SW 1271 (cell line): ENCODE results near the gene CFAP410.

Experiments
- DNase-seq, 2 experiments: peaks; one replicate each; lab custom pipeline; 2025; lab: John Stamatoyannopoulos, UW

CFAP410 gene

DNA sequence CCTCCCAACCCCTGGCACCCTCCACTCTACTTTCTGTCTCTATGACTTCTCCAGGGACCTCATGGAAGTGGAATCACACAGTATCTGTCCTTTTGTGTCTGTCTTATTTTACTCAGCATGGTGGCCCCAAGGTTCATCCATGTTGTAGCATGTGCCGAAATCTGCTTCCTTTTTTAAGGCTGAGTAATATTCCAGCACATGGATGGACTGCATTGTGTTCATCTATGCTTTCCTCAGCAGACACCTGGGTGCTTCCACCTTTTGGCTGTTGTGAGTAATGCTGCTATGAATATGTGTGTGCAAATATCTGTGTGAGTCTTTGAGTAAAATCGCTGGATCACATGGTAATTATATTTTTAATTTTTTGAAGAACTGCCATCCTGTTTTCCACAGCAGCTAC is 40.9 kb downstream of the CFAP410 start:
- peak in 1 of 2 experiments; percentile 4 for DNase-seq

DNA sequence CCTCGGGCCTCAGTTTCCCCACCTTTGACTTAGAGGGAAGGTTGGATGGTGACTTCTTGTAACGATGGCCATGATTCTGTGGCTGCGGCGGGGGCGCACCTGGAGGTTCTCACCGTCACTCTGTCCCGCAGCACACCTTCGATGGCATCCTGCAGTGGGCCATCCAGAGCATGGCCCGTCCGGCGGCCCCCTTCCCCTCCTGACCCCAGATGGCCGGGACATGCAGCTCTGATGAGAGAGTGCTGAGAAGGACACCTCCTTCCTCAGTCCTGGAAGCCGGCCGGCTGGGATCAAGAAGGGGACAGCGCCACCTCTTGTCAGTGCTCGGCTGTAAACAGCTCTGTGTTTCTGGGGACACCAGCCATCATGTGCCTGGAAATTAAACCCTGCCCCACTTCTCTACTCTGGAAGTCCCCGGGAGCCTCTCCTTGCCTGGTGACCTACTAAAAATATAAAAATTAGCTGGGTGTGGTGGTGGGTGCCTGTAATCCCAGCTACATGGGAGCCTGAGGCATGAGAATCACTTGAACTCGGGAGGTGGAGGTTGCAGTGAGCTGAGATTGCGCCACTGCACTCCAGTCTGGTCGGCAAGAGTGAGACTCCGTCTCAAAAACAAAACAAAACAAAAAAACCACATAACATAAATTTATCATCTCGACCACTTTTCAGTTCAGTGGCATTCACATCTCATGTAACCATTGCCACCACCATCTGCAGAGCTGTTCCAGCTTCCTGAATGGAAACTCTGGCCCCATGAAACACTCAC is 41.5 kb downstream of the CFAP410 start:
- peak; percentile 36 to 63 for DNase-seq

DNA sequence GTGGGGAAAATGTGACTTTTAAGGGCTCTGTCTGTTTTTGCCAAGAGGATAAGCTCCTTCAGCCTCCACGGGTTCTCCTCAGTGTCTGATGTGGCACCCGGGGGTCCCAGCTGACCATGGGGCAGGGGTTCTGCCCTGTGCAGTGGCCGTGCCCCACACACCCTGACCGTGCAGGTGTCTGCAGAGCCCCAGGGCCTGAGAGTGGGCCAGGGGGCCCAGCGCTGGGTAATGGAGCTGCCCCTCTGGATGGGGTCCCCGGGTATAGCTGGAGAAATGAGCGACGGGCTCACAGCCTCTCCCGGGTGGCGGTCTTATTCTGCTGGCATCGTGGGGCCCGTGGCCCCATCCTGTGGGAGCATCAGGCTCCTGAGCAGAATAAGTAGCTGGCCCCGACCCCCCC is 42.3 kb downstream of the CFAP410 start:
- DNase-seq: no peak

DNA sequence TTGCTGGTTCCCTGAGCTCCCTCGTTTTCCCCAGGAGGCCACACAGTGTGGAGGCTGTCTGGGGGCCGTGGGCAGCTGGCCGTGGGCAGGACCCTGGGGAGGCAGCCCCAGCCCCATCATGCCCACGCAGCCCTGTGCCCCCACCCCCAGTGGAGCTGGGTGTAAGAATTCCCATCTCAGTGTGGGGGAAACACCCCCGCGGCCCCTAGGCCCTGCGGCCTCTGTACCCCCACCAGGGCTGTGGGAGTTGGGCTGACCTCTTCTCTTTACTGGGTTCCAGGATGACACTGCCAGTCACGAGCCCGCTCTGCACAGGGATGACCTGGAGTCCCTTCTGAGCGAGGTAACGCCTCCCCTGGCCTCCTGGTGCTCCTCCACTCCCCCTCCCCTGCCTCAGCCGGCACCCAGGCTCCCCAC is 43.1 kb downstream of the CFAP410 start:
- DNase-seq: no peak

DNA sequence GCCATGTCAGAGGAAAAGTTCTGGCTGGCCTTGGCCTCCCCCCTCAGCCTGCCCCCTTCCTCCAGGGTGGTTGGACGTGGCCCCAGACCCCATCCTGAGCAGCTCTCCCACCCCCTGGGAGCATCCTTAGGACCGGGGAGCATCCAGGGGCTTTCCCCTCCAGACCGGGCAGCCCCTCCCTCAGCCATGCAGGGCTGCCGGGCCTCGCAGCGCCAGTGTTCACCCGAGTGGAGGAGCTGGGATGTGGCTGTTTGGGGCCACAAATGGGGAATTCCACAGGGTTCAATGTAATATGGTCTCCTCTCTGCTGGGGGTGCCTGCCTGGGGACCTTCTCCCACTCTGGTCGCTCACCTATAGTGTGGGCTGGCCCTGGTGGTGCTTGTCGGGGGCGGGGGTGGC is 43.5 kb downstream of the CFAP410 start:
- no peak for DNase-seq

DNA sequence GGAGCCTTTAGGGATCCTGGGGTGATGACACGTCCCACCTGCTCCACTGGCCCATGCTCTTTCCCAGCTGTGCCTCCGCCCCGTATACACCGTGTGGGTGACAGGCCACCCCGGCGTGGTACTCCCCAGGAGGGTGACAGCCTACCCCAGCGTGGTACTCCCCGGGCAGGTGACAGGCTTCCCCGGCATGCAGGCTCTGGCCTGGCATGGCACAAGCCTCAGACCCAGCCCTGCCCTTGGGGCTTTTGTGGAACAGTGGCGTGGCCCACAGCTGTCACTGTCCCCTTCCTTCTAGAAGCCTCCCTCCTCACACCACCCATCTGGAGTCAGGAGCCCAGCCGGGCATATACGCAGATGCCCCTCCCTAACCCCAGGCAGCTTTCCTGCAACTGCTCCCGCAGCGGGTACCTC is 44.0 kb downstream of the CFAP410 start:
- DNase-seq: no peak

DNA sequence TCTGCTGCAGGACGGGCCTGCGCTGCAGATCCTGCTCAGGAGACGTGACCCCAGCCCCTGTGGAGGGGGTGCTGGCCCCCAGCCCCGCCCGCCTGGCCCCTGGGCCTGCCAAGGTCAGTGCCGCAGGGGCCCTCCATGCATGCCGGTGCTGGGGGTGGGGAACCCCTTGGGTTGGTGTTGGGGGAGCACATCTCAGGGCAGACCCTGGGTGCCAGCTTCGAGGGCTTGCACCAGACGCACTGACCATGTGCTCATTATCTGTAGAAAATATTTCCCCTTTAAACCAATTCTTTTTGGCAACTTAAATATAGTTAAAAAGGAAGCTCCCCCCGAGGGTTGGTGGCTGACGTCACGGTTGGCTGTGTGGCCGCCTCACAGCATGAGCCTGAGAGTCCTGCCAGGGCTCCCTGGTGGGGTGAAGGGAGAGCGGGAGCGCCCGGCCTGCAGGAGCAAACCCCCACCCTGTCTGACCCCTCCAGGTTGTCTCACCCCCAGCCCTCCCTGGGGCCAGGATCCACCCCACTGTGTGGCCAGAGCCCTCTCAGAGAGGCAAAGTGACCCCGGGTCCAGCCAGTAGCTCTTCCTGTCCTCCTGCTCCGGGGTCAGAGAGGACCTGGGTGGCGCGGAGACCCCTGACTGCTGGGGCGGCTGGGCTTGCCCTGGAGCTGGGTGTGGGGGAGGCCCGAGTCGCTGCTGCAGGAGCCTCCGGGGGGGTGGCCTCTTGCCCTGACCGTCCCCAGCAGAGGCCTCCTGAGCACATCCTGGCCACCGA is 44.6 kb downstream of the CFAP410 start:
- DNase-seq: peak in 1 of 2 experiments; percentile 2

DNA sequence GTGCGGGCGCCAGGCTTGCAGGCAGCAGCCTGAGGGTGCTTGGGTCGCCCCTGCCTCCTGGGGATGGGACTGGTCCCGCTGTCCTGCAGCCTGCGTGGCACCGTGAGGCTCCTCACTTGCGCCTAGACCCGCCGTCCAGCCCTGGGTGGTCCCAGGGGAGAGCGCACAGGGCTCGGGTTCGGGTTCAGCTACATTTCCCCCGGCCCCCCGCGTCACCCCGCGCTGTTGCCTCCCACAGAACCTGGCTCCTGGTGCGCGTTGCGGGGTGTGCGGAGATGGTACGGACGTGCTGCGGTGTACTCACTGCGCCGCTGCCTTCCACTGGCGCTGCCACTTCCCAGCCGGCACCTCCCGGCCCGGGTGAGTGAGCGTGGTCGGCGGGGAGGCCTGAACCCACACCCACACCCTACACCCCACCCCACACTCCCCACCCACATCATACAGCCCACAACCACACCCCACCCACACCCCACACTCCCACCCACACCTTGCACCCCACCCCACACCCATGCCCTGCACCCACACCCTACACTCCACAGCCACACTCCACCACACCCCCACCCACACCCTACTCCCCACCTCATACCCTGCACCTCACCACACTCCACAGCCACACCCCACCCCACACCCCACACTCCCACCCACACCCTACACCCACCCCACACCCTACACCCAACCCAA is 45.5 kb downstream of the CFAP410 start:
- no peak for DNase-seq

DNA sequence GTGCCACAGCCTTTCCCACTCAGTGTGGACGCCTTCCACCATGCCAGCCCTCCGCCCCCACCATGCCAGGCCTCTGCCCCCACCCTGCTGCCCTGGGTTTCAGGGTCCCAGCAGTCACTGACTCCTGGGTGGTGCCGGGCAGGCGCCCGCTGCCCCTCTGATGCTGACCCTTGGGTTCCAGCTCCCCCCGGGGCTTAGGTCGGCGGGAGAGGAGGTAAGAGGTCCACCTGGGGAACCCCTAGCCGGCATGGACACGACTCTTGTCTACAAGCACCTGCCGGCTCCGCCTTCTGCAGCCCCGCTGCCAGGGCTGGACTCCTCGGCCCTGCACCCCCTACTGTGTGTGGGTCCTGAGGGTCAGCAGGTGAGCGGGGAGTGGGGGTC is 46.4 kb downstream of the CFAP410 start:
- DNase-seq: no peak

DNA sequence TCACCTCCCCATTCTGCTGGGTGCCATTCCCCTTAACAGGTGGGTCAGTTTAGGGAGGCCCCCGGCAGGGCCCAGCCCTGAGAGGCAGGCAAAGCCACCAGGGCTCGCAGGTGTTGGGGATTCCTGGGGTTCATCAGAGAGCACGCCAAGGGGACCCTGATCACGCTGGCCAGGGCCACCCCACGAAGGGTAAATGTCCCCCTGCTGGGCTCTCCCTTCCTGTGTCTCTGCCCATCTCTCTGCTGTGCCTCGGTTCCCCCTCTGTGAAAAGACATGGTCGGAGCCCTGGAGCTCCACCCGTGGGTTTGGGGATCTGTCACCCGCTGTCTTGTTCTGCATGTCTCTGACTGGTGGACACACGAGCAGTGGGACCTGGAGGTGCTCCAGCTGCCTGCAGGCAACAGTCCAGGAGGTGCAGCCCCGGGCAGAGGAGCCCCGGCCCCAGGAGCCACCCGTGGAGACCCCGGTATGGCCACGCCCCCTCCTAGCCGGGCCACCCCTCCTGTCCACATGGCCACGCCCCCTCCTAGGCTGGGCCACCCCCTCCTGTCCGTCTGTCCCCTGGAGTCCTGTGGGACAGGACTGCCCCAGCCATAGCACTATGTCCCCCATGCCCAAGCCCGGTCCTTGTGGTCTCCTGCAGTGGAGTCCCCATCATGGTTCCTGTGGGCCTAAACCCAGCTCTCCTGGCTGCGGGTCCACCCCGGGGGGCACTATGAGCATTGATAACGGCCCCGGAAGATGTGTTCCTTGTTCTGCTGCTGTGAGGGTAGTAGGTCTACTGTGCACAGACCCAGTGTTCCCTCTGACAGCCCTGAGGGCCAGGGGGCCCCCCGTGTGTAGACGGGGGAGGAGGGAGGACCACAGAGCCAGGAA is 47.0 kb downstream of the CFAP410 start:
- no peak for DNase-seq

DNA sequence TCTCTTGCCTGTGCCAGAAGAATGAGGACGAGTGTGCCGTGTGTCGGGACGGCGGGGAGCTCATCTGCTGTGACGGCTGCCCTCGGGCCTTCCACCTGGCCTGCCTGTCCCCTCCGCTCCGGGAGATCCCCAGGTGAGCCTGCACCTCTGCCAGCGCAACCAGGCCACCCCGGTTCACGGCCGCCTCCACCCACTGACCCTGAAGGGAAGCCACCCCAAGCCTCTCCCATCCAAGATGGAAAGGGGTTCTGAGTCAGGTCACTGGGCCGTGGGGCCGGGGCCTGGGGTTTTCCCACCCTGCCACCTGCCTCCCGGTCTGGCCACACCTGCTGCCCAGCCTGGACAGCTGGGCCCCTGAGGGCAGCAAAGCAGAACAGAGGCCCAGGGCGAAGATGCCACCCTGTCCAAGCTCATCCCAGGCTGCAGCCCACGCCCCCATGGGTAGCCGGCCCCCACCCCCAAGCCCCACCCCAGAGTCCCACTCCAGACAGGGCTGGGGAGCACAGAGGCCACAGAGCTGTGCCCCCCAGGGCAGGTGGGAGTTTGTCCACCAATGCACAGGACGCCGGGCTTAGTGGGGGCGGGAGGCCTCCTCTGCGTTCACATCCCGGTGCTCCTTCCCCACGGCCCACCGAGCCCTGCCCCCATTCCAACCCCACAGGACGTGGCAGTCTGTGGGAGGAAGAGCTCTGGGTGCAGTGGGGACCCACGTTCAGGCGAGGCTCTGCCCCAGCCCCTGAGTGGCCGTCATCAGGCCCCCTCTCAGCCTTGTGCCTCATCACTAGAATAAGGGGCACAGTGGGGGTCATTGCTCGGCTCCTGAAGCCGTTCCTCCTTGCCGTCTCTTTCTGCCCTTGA is 47.9 kb downstream of the CFAP410 start:
- DNase-seq: no peak

DNA sequence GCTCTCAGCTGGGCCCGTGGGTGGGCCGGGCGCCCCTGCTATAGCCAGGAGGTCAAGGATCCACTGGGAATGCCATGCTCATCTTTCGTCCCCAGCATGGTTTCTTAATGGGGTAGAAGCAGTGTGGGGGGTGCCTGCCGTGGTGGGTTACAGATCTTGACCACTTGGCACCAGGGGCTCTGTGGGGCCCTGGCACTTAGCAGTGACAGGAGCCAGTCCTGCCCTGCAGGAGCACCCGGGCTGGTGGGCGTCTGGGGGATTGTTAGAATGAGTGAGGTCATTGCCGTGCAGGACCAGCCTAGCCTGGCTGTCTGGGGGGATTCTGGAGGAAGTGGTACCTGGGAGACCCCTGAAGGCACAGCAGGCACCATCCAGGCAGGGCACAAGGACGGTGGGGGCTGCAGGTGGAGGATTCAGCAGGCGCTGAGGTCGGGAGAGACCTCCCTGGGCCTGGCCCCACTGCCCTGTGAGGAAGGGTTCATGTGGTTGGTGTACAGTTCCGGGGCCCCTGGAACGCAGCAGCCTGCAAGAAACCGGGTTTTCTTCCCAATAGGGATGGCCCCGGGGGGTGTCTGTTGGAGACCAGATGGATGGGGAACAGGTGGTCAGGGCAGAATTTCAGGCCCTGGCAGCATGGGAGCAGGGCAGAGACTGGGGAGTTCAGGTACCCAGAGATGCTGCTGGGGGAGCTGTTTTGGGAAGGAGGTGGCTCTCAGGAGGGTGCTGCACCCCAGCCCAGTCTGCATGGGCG is 48.7 kb downstream of the CFAP410 start:
- DNase-seq: no peak

DNA sequence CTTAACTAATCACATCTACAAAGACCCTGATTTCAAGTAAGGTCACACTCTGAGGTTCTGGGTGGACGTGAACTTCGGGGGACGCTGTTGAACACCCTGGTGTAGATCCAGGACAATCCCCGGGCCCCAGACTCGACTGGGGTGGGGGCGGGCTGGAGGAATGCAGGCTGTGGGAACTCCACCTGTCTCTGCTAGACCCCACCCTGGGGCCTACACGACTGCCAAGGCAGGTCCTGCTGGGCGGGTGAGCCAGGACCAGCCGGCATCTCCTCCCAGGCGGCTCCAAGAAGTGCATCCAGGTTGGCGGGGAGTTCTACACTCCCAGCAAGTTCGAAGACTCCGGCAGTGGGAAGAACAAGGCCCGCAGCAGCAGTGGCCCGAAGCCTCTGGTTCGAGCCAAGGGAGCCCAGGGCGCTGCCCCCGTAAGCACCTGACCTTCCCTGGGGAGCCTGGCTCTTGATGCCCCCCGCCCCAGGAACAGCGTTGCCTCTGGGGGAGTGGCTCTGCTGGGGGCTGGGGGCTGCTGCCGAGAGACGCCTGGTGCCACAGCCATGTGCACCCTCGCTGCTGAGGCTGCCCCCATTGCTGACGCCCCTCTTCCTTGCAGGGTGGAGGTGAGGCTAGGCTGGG is 49.7 kb downstream of the CFAP410 start:
- DNase-seq: no peak

DNA sequence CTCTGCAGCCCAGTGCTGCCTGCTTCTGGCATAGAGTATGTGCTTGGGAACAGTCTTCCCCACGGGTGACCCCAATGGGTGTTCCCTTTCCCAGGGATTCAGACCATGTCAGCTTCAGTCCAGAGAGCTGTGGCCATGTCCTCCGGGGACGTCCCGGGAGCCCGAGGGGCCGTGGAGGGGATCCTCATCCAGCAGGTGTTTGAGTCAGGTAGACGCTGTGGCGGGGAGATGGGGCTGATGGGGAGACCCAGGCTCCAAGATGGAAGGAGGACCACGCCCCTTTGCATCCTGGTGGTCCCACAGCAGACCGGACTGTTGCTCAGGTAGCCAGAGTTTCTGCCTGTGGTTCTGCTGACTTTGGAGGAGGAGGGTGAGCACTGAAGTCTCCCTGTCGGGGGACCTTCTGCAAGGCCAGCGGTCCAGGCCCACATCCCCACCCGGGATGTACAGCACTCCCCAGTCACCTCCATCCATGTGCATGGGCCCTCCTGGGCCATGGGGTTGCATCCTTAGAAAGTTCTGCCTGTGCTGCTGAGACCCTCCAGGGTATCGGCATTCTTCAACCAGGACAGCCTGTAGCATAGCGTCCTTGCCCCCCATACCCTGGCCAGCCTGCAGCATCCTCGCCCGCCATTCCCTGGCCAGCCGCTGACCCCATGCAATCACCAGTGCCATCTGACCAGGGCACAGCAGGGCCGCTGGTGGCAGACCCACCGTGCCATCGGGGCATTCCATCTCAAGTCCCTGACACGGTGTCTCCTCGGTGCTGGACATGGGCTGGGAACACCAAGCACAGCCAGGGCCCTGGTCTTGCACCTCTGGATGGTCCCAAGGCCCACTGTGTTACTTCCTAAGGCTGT is 50.7 kb downstream of the CFAP410 start:
- DNase-seq: no peak

DNA sequence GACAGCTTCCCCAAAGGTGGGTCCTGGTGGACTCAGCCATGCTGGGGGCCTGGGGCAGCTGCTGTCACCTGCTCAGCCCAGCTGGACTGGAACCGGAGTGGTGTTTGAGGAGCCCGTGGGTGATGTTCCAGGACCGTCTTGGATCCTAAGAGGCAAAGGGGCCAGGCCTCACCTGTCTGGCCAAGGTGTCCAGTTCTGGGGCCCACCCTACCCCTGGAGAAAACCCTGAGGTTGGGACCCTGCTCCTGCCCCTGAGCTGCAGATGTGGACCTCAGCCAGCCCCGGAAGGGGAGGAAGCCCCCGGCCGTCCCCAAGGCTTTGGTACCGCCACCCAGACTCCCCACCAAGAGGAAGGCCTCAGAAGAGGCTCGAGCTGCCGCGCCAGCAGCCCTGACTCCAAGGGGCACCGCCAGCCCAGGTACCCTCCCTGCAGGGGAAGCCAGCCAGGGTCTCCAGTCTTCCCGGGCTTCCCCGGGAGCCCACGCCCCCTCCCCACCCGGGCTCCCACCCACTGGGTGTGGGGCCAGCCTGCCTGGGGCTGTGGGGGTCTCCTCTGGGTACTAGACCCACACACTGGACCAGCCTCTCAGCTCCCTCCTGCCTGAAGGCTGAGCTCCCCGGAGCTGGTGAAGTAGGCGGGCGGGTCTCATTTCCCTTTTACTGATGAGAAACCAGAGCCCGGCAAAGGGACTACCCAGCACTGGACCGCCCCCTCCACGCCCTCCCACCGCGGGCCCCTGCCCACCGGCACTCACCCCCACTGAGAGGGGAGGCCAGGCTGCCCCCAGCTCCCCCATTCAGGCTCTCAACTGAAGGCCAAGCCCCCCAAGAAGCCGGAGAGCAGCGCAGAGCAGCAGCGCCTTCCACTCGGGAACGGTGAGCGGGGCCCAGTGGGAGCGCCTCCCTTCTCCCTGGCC is 52.2 kb downstream of the CFAP410 start:
- DNase-seq: no peak

DNA sequence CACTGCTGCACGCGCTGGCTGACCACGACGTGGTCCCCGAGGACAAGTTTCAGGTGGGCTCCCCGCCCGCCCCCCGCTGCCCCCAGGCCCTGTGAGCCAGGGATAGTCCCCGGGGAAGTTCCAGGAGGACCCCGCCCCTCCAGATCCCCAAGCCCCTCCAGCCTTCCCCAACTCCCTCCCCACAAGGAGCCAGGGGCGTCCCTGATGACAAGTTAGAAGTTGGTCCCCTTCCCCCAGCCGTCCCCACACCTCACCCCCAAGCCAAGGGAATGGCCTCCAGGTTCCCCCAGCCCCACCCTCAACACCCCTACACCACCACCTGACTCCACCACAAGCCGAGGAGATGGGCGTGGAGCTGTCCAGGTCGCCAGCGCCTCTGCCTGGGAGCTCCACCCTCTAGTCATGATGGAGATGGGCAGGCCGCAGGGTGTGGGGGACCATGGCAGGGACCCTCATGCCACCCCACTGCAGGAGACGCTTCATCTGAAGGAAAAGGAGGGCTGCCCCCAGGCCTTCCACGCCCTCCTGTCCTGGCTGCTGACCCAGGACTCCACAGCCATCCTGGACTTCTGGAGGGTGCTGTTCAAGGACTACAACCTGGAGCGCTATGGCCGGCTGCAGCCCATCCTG is 53.0 kb downstream of the CFAP410 start:
- DNase-seq: no peak
